Measurements from ENCODE around the gene TPH2. TPM values are rescaled to one million over a fixed set of nuclear protein-coding genes. Genes with fewer than 3 reads are reported as not detected.

Gene TPH2
- total and polyA plus RNA-seq, 7 donors = 0.01 TPM; not detected in 6

DNA sequence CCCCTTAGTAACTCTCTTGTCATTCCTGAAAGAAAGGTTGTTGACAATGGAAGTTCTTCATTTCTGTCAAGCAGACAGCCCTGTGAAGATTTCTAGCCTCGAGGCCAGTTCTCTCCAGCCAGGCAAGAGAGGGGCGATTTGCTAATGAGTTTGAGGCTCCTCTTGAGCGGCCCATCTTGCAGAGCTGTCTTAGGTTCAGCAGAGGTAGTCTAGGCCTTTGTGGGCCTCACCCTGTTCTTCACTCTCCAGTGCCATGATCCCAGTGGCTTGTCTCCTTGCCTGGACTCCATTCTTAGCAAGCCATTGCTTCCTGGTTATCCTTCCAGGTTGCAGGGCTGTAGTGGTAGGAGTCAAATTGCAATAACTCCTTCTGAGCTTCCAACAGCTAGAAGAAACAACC lies 9.7 kb downstream of the TPH2 start:
- H3K36me3 ChIP-seq (ENCODE audit: insufficient read depth in 1 of 2, low read depth in 1 of 2) = no peaks in the 10 kb centered on the region
- no peaks in the 10 kb centered on the region for H3K9me3 ChIP-seq
- H3K27ac ChIP-seq = no peak overlapping the region
- no peak for ATAC-seq
- intact Hi-C loops (cut with DNase I) = no loop called here
- DNase-seq = no peak
- H3K27me3 ChIP-seq (ENCODE audit: insufficient read depth in 3 of 3, low read length in 2 of 3) = no peaks in the 10 kb centered on the region
- H3K4me1 ChIP-seq = no peaks in the 10 kb centered on the region
- no peak overlapping the region for H3K4me3 ChIP-seq
- 63 to 72% (median 70%) methylated on average over 3 of the region's 3 CpGs for WGBS, 3 donors
- TF ChIP-seq, protein P1, sequence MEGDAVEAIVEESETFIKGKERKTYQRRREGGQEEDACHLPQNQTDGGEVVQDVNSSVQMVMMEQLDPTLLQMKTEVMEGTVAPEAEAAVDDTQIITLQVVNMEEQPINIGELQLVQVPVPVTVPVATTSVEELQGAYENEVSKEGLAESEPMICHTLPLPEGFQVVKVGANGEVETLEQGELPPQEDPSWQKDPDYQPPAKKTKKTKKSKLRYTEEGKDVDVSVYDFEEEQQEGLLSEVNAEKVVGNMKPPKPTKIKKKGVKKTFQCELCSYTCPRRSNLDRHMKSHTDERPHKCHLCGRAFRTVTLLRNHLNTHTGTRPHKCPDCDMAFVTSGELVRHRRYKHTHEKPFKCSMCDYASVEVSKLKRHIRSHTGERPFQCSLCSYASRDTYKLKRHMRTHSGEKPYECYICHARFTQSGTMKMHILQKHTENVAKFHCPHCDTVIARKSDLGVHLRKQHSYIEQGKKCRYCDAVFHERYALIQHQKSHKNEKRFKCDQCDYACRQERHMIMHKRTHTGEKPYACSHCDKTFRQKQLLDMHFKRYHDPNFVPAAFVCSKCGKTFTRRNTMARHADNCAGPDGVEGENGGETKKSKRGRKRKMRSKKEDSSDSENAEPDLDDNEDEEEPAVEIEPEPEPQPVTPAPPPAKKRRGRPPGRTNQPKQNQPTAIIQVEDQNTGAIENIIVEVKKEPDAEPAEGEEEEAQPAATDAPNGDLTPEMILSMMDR (IDR thresholded peaks at IDR 0.05) = no peak

DNA sequence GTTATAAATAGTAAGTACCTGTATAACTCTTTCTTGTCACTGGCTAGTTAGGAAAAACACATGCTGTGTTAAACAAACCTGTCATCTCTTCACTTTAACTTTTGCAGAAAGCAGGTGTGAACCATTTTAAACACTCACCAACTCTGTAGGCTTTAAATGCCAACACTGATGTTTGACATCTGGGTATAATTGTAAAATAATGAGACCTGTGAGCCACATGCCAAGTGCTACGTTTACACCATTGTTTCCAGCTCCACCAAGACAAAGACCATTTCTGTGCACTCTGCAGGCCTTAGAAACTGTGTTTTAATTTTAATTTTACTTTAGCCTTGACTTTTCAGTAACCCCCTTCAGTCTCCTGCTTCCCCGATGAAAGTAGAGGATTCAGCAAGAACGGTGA lies 11.0 kb downstream of the TPH2 start:
- intact Hi-C loops (cut with DNase I) = no loop called here
- Histone ChIP-seq H3K4me3 (no peak overlapping the region), H3K27ac (no peak overlapping the region), H3K4me1 (no peaks in the 10 kb centered on the region), H3K36me3 (ENCODE audit: insufficient read depth in 1 of 2, low read depth in 1 of 2) (no peaks in the 10 kb centered on the region), H3K27me3 (ENCODE audit: insufficient read depth in 3 of 3, low read length in 2 of 3) (no peaks in the 10 kb centered on the region), H3K9me3 (no peaks in the 10 kb centered on the region)
- no peak for DNase-seq
- TF ChIP-seq, protein P1 (IDR thresholded peaks at IDR 0.05) = no peak
- WGBS, 3 donors = 70 to 73% (median 72%) methylated on average over 3 of the region's 3 CpGs
- ATAC-seq = no peak

DNA sequence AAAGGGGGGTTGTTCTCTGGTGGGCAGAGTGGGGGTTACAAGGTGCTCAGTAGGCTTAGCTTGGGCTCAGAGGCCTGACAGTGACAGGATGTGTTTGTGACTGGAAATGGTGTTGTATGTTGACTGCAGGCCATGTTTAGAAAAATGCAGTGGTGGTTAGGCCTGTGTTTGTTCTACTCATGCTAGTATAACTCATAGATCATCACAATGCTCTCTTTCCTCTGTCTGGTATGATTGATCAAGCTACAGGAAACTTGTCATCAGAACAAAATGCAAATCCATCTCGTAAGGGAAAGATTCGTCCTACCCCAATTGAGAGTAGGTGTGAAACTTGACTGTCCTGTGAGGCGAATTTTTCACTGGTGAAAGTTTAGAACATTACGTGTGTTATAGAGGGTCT lies 11.8 kb downstream of the TPH2 start:
- no peak for ATAC-seq
- Histone ChIP-seq H3K27ac (no peak overlapping the region), H3K36me3 (ENCODE audit: insufficient read depth in 1 of 2, low read depth in 1 of 2) (no peaks in the 10 kb centered on the region), H3K4me3 (no peak overlapping the region), H3K4me1 (no peaks in the 10 kb centered on the region), H3K9me3 (no peaks in the 10 kb centered on the region), H3K27me3 (ENCODE audit: insufficient read depth in 3 of 3, low read length in 2 of 3) (no peaks in the 10 kb centered on the region)
- TF ChIP-seq, protein P1 (IDR thresholded peaks at IDR 0.05) = no peak
- intact Hi-C loops (cut with DNase I) = no loop called here
- 92 to 93% (median 92%) methylated on average over 4 of the region's 4 CpGs for WGBS, 3 donors
- DNase-seq = no peak

DNA sequence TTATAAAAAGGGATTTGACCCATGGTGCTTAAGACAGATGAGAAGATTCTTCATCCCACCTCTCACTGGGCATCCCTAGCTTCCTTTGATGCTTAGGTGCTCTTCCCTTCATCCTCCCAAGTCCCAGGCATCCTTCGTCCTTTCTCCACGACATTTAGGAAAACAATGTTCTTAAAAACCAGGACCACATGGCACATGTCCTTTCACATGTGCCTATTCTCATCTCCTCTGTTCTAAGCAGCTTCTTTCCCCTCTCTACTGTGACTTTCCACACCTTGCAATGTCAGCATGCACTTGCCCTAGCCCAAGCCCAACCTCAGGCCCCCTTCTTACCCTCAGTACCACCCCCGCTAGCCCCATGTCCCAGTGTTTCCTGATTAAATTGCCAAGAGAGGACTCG lies 12.2 kb downstream of the TPH2 start:
- Histone ChIP-seq H3K36me3 (ENCODE audit: insufficient read depth in 1 of 2, low read depth in 1 of 2) (no peaks in the 10 kb centered on the region), H3K4me1 (no peaks in the 10 kb centered on the region), H3K4me3 (no peak overlapping the region), H3K27me3 (ENCODE audit: insufficient read depth in 3 of 3, low read length in 2 of 3) (no peaks in the 10 kb centered on the region), H3K27ac (no peak overlapping the region), H3K9me3 (no peaks in the 10 kb centered on the region)
- TF ChIP-seq, protein P1 (IDR thresholded peaks at IDR 0.05) = no peak
- 80 to 92% (median 85%) methylated on average over 4 of the region's 4 CpGs for WGBS, 3 donors
- DNase-seq = no peak
- ATAC-seq = no peak
- intact Hi-C loops (cut with DNase I) = no loop called here

DNA sequence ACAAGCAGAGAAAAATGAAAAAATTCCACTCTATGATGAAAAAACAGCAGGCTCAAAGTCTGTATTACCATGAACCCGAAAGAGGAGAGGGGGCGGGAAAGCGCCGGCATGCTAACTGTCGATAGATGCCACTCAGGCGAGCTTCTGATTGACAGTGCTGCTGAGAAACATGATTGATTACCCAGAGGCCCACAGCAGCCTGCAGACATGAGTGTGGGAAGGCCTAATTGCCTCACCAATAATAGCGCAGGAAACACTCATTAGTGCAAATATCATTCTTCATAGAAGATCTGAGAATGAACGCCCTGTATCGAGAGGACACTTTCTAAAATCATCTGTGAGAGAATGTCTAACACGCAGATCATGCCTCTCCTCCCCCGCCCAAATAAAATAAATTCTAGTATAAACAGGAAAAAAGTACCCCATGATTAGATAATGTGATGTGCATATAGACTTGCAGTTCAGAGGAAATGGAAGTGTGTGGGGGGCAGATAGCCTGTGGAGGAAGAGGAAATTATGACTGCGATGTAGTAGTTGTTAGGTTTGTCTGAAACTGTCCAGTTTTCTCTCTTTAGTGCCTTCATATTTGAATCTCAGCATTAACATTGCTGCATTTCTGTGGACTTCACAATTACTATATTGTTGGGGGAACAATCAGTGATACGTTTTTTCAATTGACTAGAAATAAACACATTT lies 15.6 kb downstream of the TPH2 start:
- Histone ChIP-seq H3K36me3 (ENCODE audit: insufficient read depth in 1 of 2, low read depth in 1 of 2) (no peaks in the 10 kb centered on the region), H3K4me3 (no peak overlapping the region), H3K9me3 (no peaks in the 10 kb centered on the region), H3K27ac (no peak overlapping the region), H3K4me1 (no peaks in the 10 kb centered on the region), H3K27me3 (ENCODE audit: insufficient read depth in 3 of 3, low read length in 2 of 3) (no peaks in the 10 kb centered on the region)
- TF ChIP-seq, protein P1 (IDR thresholded peaks at IDR 0.05) = no peak
- DNase-seq = no peak
- WGBS, 3 donors = 78 to 83% (median 80%) methylated on average over 13 of the region's 13 CpGs
- intact Hi-C loops (cut with DNase I) = no loop called here
- no peak for ATAC-seq

Measured in psoas muscle (tissue), 8 donors.